GM19025 (cell line): ENCODE data around the gene SLC27A1.
A peak's percentile ranks its signal among the peaks of the same experiment; 100 is the strongest.
"Not testable (repeated sequence)": the region's sequence is repeated elsewhere in the genome, so short reads cannot be mapped to it uniquely, and the experiment has no call there.

ENCODE experiments used
- ATAC-seq: cut with Tn5 transposase; IDR thresholded peaks from one replicate; pipeline ENCODE4 v1.9.1; 2021; ENCODE audit warnings: mild to moderate bottlenecking, low read depth, moderate library complexity; ENCODE audit not compliant: unreplicated experiment

The SLC27A1 gene

GRCh38 chr19:17532557-17532956 is 62.2 kb downstream of the SLC27A1 start:
- ATAC-seq = no peak

GRCh38 chr19:17534767-17535166 is 64.4 kb downstream of the SLC27A1 start:
- no peak for ATAC-seq

GRCh38 chr19:17536955-17537354 is 66.6 kb downstream of the SLC27A1 start:
- no peak for ATAC-seq

- no peak for ATAC-seq
These were observed 68.4 kb downstream of the SLC27A1 start for GRCh38 chr19:17538684-17539237.

- ATAC-seq = peak; percentile 53
These were observed 69.2 kb downstream of the SLC27A1 start for GRCh38 chr19:17539238-17540117.

- no peak for ATAC-seq
These were observed 69.8 kb downstream of the SLC27A1 start for GRCh38 chr19:17540174-17540573.

GRCh38 chr19:17541184-17541759 is 70.9 kb downstream of the SLC27A1 start:
- no peak for ATAC-seq

- no peak for ATAC-seq
These were observed 71.7 kb downstream of the SLC27A1 start for GRCh38 chr19:17542042-17542441.

- ATAC-seq = no peak
These were observed 72.7 kb downstream of the SLC27A1 start for GRCh38 chr19:17542793-17543582.

- ATAC-seq = no peak
These were observed 73.7 kb downstream of the SLC27A1 start for GRCh38 chr19:17543986-17544385.

GRCh38 chr19:17544418-17544817 is 74.1 kb downstream of the SLC27A1 start:
- ATAC-seq = no peak

- ATAC-seq = no peak
These were observed 77.8 kb downstream of the SLC27A1 start for GRCh38 chr19:17548145-17548544.

GRCh38 chr19:17549085-17549740 is 78.9 kb downstream of the SLC27A1 start:
- ATAC-seq = no peak

GRCh38 chr19:17550076-17550667 is 79.8 kb downstream of the SLC27A1 start:
- ATAC-seq = no peak

GRCh38 chr19:17552735-17553134 is 82.4 kb downstream of the SLC27A1 start:
- ATAC-seq = not testable (repeated sequence)

- ATAC-seq = no peak
These were observed 82.9 kb downstream of the SLC27A1 start for GRCh38 chr19:17553256-17553655.

GRCh38 chr19:17554968-17555479 is 84.7 kb downstream of the SLC27A1 start:
- no peak for ATAC-seq

GRCh38 chr19:17555480-17555928 is 85.2 kb downstream of the SLC27A1 start, which contains the start of gene COLGALT1:
COLGALT1 (plus strand) TSS chr19:17555649; CDS start chr19:17555714, 65 bp downstream.
- ATAC-seq = peak; percentile 97
